Activated CD8-positive, alpha-beta memory T cell treated with anti-CD3 and anti-CD28 coated beads for 24 hours (primary cell): ENCODE data around the gene KPTN.

ENCODE experiments used
- DNase-seq: peaks from one replicate; pipeline ENCODE4 v3.0.0-alpha.2; 2020

KPTN gene

GRCh38 chr19:47508721-47509120, 24.7 kb upstream of the KPTN start:
- DNase-seq = no peak

DNA sequence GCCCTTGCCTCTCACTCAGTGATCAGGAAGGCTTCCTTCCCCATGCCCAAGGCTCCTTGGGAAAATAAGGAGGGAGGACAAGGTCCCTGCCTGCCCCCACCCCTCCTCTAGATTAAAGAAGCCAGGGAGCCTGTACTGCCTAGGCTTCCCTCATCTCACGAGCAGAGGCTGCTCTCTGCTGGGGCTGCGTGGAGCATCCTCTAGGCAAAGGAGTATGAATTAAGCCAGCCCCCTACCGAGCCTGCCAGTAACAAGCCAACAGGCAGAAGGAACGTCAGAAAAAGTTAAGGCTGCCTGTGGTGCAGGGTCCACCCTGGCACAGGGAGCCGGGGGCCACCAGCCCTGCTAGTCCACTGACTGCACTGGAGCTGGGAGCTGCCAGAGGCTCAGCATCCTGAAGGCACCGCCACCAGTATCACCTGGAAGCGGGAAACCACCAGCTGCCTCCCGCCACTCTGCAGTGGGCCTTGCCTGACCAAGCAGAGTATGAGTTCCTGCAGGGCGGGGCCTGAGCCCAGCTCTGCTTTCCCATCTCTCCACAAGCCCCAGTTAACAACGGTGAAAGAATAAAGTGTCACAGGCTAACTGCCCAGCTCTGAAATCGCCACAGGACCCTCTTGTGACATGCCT, 24.0 kb upstream of the KPTN start:
- DNase-seq = no peak

DNA sequence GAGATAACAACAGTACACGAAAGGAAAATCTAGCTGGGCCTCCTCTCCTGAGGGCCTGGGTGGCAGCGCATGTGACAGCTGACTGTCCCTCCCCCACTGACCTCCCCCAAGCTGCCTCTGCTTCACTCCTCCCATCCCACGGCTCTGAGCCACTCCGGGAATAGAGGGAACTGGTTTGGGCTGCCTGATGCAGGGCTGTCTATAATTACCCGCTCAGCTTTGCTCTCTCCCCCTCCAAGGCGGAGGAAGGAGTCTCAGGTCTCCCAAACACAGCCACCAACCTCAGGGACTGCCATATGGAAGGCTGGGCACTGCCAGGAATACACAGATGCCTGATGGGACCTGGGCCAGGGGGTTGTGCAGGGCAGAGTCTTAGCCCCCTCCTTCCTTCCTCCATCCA, 23.0 kb upstream of the KPTN start:
- DNase-seq = no peak

DNA sequence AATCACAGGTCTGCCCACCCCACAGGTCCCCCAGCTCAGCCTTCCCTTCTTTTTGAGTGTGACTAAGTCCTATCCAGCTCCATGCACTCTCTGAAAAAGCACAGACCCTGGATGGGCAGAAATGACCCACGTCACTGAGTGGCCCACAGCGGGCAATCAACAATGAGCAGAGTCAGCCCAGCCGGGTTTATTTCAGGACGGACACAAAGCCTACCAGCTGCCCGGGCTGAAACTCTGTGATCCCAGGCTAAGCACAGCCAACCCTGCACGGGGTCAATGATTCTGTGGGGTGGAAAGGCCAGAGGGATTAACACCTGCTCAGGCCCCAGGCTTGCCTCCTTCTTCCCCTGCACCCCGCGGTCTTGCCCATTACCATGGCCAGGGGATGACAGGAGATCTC, 22.4 kb upstream of the KPTN start:
- DNase-seq = no peak

- DNase-seq = no peak
Observed at GRCh38 chr19:47505506-47505905, 21.5 kb upstream of the KPTN start.

GRCh38 chr19:47503826-47504150, 19.8 kb upstream of the KPTN start:
- DNase-seq = no peak

- no peak for DNase-seq
Observed at GRCh38 chr19:47503130-47503825, 19.3 kb upstream of the KPTN start.

DNA sequence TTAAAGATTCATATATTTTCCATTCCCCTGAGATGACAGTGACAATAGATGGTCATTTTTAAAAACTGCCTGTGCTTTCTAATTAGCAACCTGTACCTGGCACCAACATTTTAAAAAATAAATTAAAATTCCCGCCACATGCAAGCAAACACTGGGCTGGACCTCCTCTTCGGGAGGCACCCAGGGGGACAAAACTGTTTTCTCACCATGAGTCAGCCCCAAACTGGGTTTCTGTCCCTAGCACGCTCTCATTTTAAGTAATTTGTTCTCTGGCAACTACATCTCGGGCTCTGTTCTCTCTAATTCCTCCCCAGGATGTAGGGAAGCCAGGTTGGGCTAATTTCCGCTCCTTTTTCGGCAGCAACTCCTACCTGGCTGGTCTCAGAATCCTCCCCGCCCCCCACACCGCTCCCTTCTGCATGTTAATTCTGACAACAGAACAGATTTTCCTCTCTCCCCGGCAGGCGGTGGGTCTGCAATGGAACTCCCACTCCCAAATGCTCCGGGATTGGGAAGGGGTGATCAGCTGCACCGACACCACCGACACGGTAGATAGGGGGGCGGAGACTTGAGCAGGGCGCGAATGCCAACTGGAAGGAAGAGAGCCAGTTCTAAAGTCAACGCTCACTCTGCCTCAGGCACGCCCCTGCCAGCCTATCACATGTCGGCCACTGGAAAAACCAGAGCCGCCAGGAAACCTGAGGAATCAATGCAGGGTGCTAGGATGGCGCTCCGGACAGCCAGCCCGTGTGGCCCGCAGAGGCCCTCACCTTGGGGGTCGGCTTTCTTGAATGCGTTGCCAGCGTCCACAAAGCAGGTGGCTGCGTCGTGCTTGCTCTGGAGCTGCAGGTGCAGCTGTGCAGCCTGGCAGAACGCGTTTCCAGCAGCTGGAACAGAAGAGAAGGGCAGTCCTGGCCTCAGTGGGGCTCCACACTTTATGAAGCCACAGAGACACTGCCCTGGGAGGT, 16.1 kb upstream of the KPTN start:
- no peak for DNase-seq

DNA sequence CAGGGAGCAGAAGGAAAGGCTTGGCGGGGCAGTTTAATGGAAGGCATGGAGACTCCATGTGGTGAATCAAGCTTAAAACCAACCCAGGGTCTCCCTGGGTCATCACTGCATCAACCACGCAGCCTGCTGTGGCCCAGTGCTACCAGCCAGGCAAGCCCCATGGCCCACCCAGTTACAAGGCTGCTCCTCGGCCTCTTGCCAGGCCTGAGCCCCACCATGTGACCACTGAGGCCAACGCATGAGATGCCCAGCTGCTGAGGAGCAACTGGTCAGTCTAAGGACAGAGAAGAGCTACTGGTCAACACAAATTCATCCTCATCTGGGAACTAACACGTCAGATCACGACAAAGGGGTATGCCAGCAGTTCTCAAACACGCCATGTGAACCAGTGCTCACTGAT, 15.4 kb upstream of the KPTN start:
- DNase-seq = no peak

DNA sequence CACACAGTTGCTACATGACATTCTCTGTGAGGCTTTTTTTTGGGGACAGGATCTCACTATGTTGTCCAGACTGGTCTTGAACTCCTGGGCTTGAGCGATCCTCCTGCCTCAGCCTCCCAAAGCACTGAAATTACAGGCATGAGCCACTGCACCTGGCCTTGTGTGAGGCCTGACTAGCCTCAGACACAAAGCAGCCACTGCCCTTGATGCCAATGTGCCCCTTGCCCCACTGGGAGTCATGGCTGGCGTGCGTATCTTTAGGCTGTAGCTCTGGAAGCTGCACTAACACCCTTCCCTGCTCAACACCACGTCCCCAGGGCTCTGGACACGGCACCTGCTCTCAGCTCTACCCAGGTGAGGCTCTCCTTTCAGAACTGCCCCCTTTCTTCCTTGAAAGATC, 14.5 kb upstream of the KPTN start:
- DNase-seq = no peak

DNA sequence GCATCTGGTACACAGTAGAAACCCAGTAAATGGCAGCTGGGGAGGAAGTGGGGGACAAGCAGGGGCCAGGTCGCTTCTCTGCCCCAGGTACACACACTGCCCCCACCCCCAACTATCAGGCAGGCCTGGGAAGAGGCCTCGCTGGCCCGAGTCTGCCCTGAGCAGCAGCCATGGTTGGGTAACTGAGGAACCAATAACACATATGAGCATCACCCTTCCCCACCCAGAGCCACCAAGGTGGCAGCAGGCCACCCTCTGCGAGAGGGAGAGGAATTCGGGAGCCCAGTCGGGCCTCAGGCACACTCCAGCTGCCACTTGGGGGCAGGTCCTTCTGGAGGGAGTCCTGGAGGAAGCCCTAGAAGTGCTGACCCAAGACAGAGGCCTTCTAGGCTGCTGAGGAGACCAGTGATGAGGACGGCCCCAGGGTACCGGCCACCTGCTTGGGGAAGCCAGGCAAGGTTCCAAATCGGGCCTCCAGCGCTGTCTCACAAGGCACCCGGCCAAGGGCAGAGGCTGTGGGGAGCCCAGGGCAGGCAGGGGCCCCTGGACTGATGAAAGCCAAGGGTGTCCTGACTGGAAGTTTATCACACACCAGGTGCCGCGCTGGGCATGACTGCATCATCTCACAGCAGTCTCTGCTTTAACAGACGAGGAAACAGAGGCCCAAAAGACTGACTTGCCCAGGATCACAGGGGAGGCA, 14.0 kb upstream of the KPTN start:
- no peak for DNase-seq

DNA sequence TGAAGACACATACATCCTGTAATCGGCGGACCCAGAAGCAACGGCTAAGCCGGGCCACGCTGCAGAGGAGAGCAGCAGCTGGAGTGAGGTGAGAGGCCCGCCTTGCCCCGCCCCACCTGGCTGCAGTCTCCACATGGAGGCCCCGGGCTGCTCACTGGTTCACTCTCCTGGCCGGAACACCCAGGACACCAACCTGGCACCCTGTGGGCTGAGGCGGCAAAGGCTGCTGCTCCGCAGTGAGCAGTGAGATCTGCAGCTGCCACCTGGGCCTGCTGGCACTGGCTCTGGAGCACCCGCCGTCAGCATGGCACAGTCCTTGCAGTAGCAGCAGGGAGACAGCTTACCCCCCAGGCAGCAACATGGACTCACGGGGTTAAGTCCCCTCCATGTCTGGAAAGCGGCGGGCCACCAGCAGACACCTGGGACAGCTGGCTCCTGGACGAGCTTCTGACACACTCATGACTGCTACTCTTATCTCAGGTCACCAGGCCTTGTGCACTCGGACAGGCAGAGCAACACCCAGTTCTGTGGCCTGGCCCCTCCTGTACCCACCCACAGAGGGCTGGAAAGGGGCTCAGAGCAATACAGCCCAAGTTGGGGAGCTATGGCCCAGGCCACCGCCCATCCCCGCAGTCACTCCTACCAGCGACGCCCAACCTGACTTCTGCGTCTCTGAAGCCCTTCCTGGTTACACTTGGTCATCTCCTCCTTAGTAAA, 13.2 kb upstream of the KPTN start:
- no peak for DNase-seq

DNA sequence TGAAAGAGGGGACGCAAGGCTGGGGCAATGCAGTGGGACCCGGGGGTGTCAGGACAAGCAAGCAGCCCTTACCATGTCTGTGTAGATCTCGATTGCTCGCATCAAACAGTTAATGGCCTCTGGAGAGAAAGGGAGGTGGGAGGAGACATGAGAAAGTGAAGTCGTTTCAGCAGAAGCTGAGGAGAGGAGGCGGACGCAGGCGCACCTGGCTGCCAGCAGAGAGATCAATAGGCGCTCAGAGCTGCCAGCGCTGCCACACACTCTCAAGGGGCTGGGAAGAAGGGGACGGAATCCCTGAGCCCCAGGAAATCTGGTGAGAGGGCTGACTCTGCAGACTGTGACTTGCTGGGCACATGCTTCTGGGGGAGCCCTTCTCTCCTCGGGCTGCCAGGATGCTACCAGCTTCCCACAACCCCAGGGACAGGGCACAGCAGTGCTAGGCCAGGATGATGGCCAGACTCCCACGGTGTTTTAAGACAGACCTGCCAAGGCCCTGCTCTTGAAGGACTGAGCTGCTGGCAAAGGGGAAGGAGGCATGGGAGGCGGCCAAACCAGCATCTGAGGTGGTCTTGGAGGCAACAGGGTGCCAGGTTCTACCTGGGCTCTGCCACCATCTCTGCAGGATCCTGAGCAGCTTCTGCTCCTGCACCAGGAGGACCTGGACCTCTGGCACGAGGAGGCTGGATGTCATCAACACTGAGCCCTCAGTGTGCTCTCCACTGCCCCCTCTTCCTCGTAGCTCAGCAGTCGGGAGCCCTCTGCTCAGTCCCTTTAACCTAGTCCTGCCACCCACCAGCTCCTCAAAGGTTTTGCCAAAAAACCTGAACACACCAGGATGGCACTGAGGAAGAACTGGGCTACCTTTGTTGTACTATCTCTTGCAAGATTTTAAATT, 11.7 kb upstream of the KPTN start:
- no peak for DNase-seq

GRCh38 chr19:47494729-47495128, 10.7 kb upstream of the KPTN start:
- no peak for DNase-seq

GRCh38 chr19:47494211-47494547, 10.2 kb upstream of the KPTN start:
- DNase-seq = no peak

- no peak for DNase-seq
Observed at GRCh38 chr19:47493378-47494210, 9.6 kb upstream of the KPTN start.

DNA sequence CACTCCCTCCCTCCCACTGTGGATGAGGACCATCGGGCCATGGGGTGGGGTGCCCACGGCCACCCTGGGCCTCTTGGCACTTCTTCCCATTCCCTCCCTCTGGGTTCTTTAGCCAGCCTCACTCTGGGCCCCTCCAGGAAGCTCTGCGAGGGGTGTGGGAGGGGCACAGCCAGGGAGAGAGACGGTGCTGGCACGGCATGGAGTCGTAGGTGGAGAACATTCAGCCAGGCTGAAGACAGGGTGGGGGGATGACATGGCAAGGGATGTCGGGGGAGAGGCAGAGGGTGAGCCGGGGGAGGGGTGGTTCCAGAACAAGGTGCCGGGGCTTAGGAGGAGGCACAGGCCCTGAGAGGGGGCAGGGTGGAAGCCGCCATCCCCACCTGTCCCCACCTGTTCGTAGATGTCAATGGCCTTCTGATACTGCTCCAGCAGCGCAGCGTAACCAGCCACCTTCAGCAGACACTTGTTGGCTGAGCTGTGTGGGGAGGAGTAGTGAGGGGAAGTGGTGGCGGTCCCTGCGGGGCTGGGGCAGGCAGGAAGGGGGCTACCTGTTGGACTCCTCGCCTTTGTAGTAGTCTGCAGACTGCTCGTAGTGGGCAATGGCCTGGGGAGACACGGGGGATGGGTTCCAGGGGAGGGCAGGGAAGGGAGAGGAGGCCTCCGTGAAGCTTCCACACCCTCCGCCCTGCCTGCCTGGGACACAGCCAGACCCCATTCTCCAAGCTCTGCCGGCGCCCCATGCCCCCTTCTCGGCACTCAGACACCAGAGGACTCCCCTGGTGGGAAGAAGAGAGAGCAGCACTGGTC, 8.8 kb upstream of the KPTN start:
- no peak for DNase-seq

GRCh38 chr19:47492137-47492533, 8.1 kb upstream of the KPTN start:
- DNase-seq = no peak

DNA sequence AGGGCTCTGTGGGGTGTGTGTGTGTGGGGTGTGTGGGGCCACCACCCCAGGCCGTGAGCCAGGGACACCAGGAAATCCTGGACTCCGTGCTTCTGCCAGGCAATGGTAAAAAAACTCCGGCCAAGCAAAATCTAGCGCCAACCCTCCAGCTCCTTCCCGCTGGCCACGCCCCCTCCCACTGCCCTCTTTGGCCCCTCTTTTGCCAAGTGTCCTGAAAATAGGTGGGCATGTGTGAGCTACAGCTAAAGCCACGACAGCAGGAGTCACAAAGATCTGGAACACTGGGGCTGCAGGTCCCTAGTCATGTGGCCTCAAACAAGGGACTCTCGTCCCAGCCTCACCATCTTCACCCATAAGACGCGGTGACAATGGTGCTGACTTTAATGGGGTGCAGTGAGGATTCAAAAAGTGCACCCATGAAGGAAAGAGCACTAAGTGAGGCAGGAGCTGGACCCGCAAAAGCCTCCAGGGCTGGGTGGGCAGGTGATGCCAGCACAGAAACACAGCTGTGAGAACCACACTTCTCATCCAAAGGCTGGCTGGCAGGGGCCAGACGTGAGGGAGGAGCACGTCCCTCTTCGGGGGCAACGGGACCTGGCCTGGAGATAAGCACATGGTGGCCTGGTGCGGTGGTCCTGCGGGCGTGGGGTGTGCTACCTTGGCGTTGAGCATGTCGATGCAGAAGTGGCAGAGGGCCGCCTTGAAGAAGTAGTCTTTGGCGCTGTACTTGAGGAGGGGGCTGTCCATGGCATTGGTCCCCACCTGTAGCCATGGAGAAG, 7.5 kb upstream of the KPTN start:
- DNase-seq = no peak
